Astrocyte of the spinal cord (primary cell): ENCODE results near the gene SLIT3.

Experiments used
- DNase-seq: peaks from one replicate; pipeline ENCODE4 v3.0.0; 2011; ENCODE audit warnings: low read depth, low spot score
- H3K4me3 ChIP-seq: 2 replicates; pipeline ENCODE4 v1.5.1; 2011; ENCODE audit warnings: low read depth, mild to moderate bottlenecking, low read length, moderate library complexity
- in situ Hi-C: cut with HindIII; loops from 2 replicates; pipeline ENCODE4 v1.10.0; 2017; ENCODE audit warnings: low sequenced_read_pairs
- TF ChIP-seq, protein P1 (sequence below): IDR thresholded peaks from 2 replicates; pipeline ENCODE4 v1.5.1; 2012; ENCODE audit warnings: low read depth, mild to moderate bottlenecking, low read length, inconsistent platforms

SLIT3 gene

DNA sequence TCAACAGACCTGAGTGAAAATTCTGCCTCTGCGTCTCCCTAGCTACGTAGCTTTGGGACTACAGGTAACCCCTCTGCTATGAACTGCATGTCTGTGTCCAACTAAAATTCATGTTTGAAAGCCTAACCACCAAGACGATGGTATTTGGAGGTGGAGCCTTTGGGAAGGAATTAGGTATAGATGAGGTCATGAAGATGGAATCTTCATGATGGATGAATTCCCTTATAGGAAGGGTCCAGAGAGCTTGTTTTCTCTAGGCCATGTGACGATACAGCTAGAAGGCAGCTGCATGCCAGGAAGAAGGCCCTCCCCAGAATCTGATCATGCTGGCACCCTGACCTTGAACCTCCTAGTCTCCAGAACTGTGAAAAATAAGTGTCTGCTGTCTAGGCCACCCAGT is 296.4 kb downstream of the SLIT3 start:
- TF ChIP-seq, protein P1, sequence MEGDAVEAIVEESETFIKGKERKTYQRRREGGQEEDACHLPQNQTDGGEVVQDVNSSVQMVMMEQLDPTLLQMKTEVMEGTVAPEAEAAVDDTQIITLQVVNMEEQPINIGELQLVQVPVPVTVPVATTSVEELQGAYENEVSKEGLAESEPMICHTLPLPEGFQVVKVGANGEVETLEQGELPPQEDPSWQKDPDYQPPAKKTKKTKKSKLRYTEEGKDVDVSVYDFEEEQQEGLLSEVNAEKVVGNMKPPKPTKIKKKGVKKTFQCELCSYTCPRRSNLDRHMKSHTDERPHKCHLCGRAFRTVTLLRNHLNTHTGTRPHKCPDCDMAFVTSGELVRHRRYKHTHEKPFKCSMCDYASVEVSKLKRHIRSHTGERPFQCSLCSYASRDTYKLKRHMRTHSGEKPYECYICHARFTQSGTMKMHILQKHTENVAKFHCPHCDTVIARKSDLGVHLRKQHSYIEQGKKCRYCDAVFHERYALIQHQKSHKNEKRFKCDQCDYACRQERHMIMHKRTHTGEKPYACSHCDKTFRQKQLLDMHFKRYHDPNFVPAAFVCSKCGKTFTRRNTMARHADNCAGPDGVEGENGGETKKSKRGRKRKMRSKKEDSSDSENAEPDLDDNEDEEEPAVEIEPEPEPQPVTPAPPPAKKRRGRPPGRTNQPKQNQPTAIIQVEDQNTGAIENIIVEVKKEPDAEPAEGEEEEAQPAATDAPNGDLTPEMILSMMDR, result no peak
- no peak for DNase-seq
- in situ Hi-C loops, result no loop called here
- no peak overlapping the region for H3K4me3 ChIP-seq

DNA sequence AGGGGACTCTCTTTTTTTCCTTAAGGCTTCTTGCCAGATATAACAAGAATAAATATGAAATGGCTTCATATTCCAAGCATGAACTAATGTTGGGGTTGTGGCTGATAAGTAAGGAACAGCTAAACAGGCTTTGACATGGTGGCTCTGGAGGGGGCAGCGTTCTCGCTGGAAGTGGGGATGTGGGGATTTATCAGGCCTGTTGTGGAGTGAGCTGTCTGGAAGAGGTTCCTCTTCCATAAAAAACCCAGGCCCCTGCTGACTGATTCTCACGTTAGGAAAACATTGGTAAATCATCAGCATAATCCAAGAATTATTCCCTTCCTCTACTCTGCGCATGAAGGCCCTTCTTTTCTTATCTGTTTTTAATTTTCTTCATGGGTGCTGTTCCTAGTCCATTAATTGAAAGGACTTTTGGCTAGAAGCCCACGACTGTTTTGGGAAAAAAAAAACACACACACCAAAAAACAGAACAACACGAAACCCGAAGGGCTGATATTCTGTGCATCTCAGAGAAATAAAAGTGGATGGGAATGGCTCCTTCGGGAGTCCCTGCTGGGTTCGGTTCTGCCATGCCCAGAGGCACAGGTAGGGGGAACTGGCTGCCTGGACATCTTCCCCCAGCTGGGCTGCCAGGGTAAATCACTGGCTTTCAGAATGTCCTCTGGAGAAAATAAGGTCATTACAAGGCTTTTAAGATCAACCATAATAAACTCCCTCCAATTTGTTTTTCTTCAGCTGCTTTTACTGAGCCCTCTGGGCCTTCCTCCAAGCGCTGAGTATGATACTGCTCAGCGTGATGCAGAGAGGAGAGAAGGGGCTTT is 297.0 kb downstream of the SLIT3 start:
- no peak overlapping the region for H3K4me3 ChIP-seq
- TF ChIP-seq, protein P1, result peak; percentile 25
- no peak for DNase-seq
- in situ Hi-C loops, result no loop called here

GRCh38 chr5:169002953-169003555 is 297.9 kb downstream of the SLIT3 start:
- TF ChIP-seq, protein P1, result no peak
- in situ Hi-C loops, result no loop called here
- no peak for DNase-seq
- H3K4me3 ChIP-seq, result no peak overlapping the region

DNA sequence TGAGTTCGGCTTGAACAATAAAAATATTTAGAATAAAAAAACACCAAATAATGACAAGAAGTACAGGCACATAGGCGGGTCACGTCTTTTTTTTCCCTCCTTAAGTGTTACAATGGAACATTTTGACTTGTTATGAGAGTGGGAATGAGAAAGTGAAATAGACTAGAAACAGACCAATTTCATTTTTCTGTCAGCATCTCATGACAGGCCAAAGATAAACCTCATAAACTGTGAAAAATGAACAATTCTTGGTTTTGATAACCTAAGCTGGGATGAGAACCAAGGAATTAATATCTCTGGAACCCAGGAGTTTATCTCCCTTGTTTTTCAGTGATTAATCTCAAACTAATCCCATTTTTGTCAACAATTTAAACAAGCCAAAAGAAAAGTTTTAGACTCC is 299.5 kb downstream of the SLIT3 start:
- DNase-seq, result no peak
- TF ChIP-seq, protein P1, result no peak
- in situ Hi-C loops, result no loop called here
- H3K4me3 ChIP-seq, result no peak overlapping the region

DNA sequence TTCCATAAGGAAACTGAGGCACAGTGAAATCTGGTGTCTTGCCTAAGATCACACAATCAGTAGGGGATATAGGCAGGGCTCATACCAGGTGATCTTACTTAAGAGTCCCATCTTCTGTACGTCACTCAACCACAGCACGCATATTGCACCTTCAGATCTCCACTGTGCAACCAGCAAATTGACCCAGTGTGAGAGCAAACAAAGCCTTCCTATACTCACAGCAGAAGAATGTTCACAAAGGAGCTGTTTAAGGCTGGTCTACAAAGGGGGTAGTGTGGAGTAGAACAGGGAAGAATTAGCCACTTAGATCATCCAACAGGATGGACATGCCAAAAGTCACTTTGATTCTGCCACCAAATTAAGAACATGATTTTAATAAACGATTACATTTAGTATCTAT is 305.9 kb downstream of the SLIT3 start:
- in situ Hi-C loops, result no loop called here
- no peak overlapping the region for H3K4me3 ChIP-seq
- DNase-seq, result no peak
- TF ChIP-seq, protein P1, result no peak

DNA sequence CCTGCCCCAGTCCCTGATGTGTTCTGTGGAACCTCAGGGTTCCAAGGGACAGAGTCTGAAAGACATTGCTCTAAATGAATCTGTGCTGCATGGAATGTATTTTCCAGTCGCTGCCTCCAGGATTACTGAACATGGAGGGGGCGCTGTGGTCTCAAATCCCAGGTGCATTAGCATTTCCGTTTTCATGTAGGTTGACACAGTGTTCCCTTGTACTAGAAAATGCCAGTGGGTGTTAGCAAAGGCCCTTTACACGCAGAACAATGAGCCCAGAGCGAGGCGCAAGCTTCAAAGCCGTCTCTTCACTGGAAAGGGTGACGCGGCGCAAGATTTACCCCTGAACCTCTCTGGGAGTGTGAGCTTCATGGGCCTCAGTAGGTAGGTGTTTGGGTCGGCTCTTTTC is 308.3 kb downstream of the SLIT3 start:
- TF ChIP-seq, protein P1, result peak; percentile 22
- no peak overlapping the region for H3K4me3 ChIP-seq
- in situ Hi-C loops, result no loop called here
- no peak for DNase-seq
